HG02610 (cell line): ENCODE results near the gene PPP3R1.
"Not testable (repeated sequence)": the region's sequence is repeated elsewhere in the genome, so short reads cannot be mapped to it uniquely, and the experiment has no call there.

ENCODE experiments used
- ATAC-seq: cut with Tn5 transposase; IDR thresholded peaks from one replicate; pipeline ENCODE4 v1.9.1; 2021; ENCODE audit warnings: mild to moderate bottlenecking, moderate library complexity; ENCODE audit not compliant: unreplicated experiment

Gene PPP3R1

GRCh38 chr2:68190991-68191731, 61.2 kb downstream of the PPP3R1 start:
- no peak for ATAC-seq

- no peak for ATAC-seq
Measured at GRCh38 chr2:68189991-68190784, 62.1 kb downstream of the PPP3R1 start.

GRCh38 chr2:68188831-68189230, 63.5 kb downstream of the PPP3R1 start:
- ATAC-seq = no peak

- no peak for ATAC-seq
Measured at GRCh38 chr2:68187329-68187728, 65.0 kb downstream of the PPP3R1 start.

GRCh38 chr2:68185541-68186164, 66.7 kb downstream of the PPP3R1 start:
- peak; percentile 53 for ATAC-seq

- ATAC-seq = no peak
Measured at GRCh38 chr2:68182902-68183301, 69.4 kb downstream of the PPP3R1 start.

GRCh38 chr2:68178954-68179627, 73.2 kb downstream of the PPP3R1 start:
- ATAC-seq = no peak

GRCh38 chr2:68178432-68178831, 73.9 kb downstream of the PPP3R1 start:
- ATAC-seq = no peak

- no peak for ATAC-seq
Measured at GRCh38 chr2:68177541-68177940, 74.8 kb downstream of the PPP3R1 start.

- ATAC-seq = no peak
Measured at GRCh38 chr2:68176657-68177056, 75.7 kb downstream of the PPP3R1 start.

GRCh38 chr2:68175210-68175609, 77.1 kb downstream of the PPP3R1 start:
- not testable (repeated sequence) for ATAC-seq

GRCh38 chr2:68172990-68173700, 79.2 kb downstream of the PPP3R1 start:
- no peak for ATAC-seq

GRCh38 chr2:68172521-68172920, 79.8 kb downstream of the PPP3R1 start:
- ATAC-seq = no peak

GRCh38 chr2:68171684-68172083, 80.6 kb downstream of the PPP3R1 start:
- ATAC-seq = no peak

GRCh38 chr2:68171146-68171545, 81.2 kb downstream of the PPP3R1 start:
- ATAC-seq = no peak

- ATAC-seq = no peak
Measured at GRCh38 chr2:68169308-68169707, 83.0 kb downstream of the PPP3R1 start.

GRCh38 chr2:68167186-68167585, 85.1 kb downstream of the PPP3R1 start:
- ATAC-seq = no peak

GRCh38 chr2:68163641-68164040, 88.7 kb downstream of the PPP3R1 start:
- ATAC-seq = no peak

- ATAC-seq = no peak
Measured at GRCh38 chr2:68158134-68158447, 94.2 kb downstream of the PPP3R1 start.

- peak; percentile 95 for ATAC-seq
Measured at GRCh38 chr2:68157402-68158133, 94.8 kb downstream of the PPP3R1 start, which contains the start of gene PNO1. PNO1 (plus strand) TSS chr2:68157888; CDS start chr2:68157935, 47 bp downstream.
